ENCODE measurements around the gene ENAH.

The ENAH gene

DNA sequence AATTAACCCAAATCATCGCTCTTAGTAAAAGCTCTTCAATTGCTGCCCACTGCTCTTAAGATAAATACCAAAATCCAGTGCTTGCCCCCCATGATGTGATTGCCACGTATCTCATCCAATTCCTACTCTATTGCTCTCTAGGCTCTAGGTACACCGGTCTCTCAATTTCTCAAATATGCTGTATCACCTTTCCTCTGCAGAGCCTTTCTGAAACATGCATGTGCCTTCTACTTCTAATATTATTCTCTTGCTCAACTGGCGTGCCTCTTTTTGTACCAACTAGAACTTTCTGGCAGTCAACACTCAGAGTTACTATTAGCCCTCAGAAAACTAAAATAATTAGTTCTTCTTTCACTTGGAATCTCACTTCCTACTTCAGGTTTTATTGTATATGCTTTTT is 113.3 kb downstream of the ENAH start:
- in situ Hi-C loops (cut with MboI; ENCODE audit: low sequenced_read_pairs): no loop called here
- Histone ChIP-seq H3K36me3 (replicated peaks) (no peaks in the 10 kb centered on the region), H3K4me3 (no peak overlapping the region), H3K27me3 (ENCODE audit: low read depth) (no peaks in the 10 kb centered on the region), H3K4me1 (peaks cover 16% of the 10 kb centered on the region), H3K9me3 (no peaks in the 10 kb centered on the region)
- no peak for DNase-seq (ENCODE audit: low spot score in 2 of 2)

DNA sequence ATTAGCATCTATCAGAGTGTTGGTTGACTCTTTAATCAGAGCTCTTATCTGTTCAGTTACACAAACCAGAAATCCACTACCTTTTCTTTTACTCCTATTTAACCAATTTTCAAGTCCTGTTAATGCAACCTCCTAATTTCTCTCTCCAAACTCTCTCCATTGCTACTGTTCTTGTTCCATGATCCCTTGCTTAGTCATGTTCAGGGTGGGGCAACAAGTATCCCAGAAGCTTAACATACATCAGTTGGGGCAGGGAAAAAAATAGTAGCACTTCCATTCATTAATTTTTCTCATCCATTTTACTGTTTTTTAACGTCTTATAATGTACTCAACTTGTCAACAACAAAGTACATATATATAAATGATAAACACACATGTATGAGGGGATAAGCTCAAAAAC is 113.9 kb downstream of the ENAH start:
- H3K36me3 ChIP-seq (replicated peaks): no peaks in the 10 kb centered on the region
- H3K4me3 ChIP-seq: no peak overlapping the region
- H3K4me1 ChIP-seq: peaks cover 21% of the 10 kb centered on the region
- DNase-seq (ENCODE audit: low spot score in 2 of 2): no peak
- H3K27me3 ChIP-seq (ENCODE audit: low read depth): no peaks in the 10 kb centered on the region
- in situ Hi-C loops (cut with MboI; ENCODE audit: low sequenced_read_pairs): no loop called here
- no peaks in the 10 kb centered on the region for H3K9me3 ChIP-seq

- Histone ChIP-seq H3K4me1 (peaks cover 35% of the 10 kb centered on the region), H3K9me3 (no peaks in the 10 kb centered on the region), H3K36me3 (replicated peaks) (no peaks in the 10 kb centered on the region), H3K27me3 (ENCODE audit: low read depth) (no peaks in the 10 kb centered on the region), H3K4me3 (no peak overlapping the region)
- in situ Hi-C loops (cut with MboI; ENCODE audit: low sequenced_read_pairs): no loop called here
- DNase-seq (ENCODE audit: low spot score in 2 of 2): no peak
Measured at GRCh38 chr1:225537554-225538251, 115.2 kb downstream of the ENAH start.

DNA sequence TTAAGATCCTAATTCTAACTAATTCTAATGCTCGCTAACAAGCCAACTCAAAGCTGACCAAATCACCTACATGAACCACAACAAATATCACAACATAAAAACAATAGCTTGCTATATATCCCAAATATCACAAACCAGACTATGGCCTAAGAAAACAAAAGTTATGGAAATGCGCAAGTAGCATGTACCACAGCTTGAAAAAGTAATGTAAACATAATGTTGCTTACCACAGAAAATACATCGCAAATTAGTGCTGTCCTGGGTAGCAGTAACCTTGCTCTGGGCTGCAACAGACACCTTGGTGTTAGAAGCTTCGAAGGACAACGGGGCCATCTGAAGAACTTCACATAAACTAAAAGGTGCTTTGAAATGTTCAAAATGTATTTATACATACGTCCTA is 117.6 kb downstream of the ENAH start:
- Histone ChIP-seq H3K4me1 (peaks cover 41% of the 10 kb centered on the region), H3K4me3 (no peak overlapping the region), H3K36me3 (replicated peaks) (no peaks in the 10 kb centered on the region), H3K9me3 (no peaks in the 10 kb centered on the region), H3K27me3 (ENCODE audit: low read depth) (no peaks in the 10 kb centered on the region)
- DNase-seq (ENCODE audit: low spot score in 2 of 2): no peak
- in situ Hi-C loops (cut with MboI; ENCODE audit: low sequenced_read_pairs): no loop called here

DNA sequence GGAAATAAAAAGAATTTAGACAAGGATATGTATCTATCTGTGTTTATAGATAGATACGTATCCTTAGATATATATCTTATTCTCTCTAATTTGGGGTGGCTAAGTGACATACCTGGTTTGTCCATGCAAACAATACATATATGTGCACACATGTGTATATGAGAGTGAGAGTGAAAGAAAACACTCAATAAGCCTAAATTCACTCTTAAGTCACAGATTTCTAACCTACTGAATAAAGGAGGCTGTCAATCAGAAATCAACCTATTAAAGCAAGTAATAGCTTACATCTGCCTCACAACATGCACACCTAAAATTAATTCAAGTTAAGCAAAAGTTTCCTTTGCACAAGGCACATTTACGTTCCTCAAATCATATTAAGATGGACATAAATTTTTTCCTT is 118.2 kb downstream of the ENAH start:
- Histone ChIP-seq H3K9me3 (no peaks in the 10 kb centered on the region), H3K4me3 (no peak overlapping the region), H3K36me3 (replicated peaks) (0 out of 2 replicates have a peak, but pooled peaks cover 2% of the 10 kb centered on the region), H3K27me3 (ENCODE audit: low read depth) (no peaks in the 10 kb centered on the region), H3K4me1 (peaks cover 41% of the 10 kb centered on the region)
- in situ Hi-C loops (cut with MboI; ENCODE audit: low sequenced_read_pairs): no loop called here
- DNase-seq (ENCODE audit: low spot score in 2 of 2): no peak

DNA sequence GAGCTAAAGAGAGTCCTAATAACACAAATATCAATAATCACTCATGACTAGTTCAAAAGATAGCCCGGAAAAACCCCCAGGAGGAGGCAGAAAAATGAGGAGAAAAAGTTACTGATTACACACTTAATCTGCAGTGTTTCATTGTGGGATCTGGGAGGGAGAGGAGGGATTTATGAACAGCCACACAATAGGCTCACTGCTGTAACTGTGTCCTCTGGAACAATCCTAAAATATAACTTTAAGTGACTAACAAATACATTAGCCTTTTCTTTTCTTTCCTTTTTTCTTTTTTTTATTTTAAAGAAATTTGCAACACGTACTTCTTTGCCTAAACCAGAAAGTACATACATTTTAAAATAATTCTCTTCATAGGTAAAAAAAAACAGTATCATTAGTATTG is 118.8 kb downstream of the ENAH start:
- H3K4me3 ChIP-seq: no peak overlapping the region
- H3K4me1 ChIP-seq: peaks cover 41% of the 10 kb centered on the region
- DNase-seq (ENCODE audit: low spot score in 2 of 2): peak in 1 of 2 experiments; percentile 68
- peaks cover 4% of the 10 kb centered on the region; the same call in 1 of the 2 replicates for H3K36me3 ChIP-seq (replicated peaks)
- H3K27me3 ChIP-seq (ENCODE audit: low read depth): no peaks in the 10 kb centered on the region
- in situ Hi-C loops (cut with MboI; ENCODE audit: low sequenced_read_pairs): no loop called here
- H3K9me3 ChIP-seq: no peaks in the 10 kb centered on the region

GRCh38 chr1:225533238-225533637 is 119.7 kb downstream of the ENAH start:
- in situ Hi-C loops (cut with MboI; ENCODE audit: low sequenced_read_pairs): no loop called here
- Histone ChIP-seq H3K4me3 (no peak overlapping the region), H3K36me3 (replicated peaks) (peaks cover 4% of the 10 kb centered on the region; the same call in 1 of the 2 replicates), H3K27me3 (ENCODE audit: low read depth) (no peaks in the 10 kb centered on the region), H3K4me1 (peaks cover 41% of the 10 kb centered on the region), H3K9me3 (no peaks in the 10 kb centered on the region)
- peak in 1 of 2 experiments; percentile 38 for DNase-seq (ENCODE audit: low spot score in 2 of 2)

GRCh38 chr1:225532240-225532944 is 120.5 kb downstream of the ENAH start:
- in situ Hi-C loops (cut with MboI; ENCODE audit: low sequenced_read_pairs): no loop called here
- Histone ChIP-seq H3K9me3 (no peaks in the 10 kb centered on the region), H3K4me3 (no peak overlapping the region), H3K36me3 (replicated peaks) (peaks cover 4% of the 10 kb centered on the region; the same call in 1 of the 2 replicates), H3K4me1 (peaks cover 41% of the 10 kb centered on the region), H3K27me3 (ENCODE audit: low read depth) (no peaks in the 10 kb centered on the region)
- peak in 1 of 2 experiments; percentile 76 for DNase-seq (ENCODE audit: low spot score in 2 of 2)

DNA sequence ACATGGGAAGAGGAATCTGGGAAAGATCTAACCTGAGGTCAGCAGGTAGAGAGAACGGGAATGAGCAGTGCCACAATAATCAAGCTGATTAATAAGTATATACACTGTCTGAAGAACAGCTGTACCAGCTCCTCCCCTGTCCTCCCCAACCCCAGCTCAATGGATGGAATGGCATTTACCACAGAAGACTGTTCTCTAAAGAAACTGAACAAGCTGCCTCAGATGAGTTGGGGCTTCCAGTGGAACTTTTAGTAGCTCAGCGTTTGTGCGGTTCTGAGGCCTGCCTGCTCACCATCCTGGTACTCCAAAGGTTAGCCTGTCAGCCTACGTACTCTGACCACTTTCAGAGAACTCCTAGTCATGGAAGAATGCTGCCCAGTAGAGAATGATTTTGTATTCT is 123.2 kb downstream of the ENAH start:
- Histone ChIP-seq H3K4me1 (peaks cover 26% of the 10 kb centered on the region), H3K9me3 (no peaks in the 10 kb centered on the region), H3K4me3 (no peak overlapping the region), H3K36me3 (replicated peaks) (peaks cover 4% of the 10 kb centered on the region; the same call in 1 of the 2 replicates), H3K27me3 (ENCODE audit: low read depth) (no peaks in the 10 kb centered on the region)
- DNase-seq (ENCODE audit: low spot score in 2 of 2): no peak
- in situ Hi-C loops (cut with MboI; ENCODE audit: low sequenced_read_pairs): no loop called here

GRCh38 chr1:225527575-225527974 is 125.3 kb downstream of the ENAH start:
- Histone ChIP-seq H3K27me3 (ENCODE audit: low read depth) (no peaks in the 10 kb centered on the region), H3K4me1 (peaks cover 20% of the 10 kb centered on the region), H3K9me3 (no peaks in the 10 kb centered on the region), H3K36me3 (replicated peaks) (peaks cover 4% of the 10 kb centered on the region; the same call in 1 of the 2 replicates), H3K4me3 (no peak overlapping the region)
- in situ Hi-C loops (cut with MboI; ENCODE audit: low sequenced_read_pairs): no loop called here
- DNase-seq (ENCODE audit: low spot score in 2 of 2): no peak

DNA sequence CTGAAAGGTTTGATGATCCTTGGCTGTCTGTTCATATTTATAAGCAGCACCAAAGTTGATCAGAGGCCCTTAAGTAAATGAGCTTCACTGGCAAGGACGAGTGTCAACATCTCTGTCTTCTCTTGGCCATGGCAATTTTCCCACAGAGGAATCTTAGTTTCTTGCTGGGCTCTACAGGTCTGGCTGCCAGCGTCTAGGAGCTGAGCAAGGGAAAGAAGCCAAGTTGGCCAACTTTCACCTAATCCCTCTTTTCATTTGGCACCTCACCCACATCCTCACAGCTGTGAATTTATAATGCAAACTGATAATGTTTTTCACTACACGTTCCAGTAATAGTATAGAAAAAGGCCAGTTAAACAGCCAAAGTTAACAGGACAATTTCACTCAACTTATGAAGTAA is 126.0 kb downstream of the ENAH start:
- no peak for DNase-seq (ENCODE audit: low spot score in 2 of 2)
- in situ Hi-C loops (cut with MboI; ENCODE audit: low sequenced_read_pairs): no loop called here
- peaks cover 9% of the 10 kb centered on the region; the same call in 1 of the 2 replicates for H3K36me3 ChIP-seq (replicated peaks)

GRCh38 chr1:225525377-225525776 is 127.5 kb downstream of the ENAH start:
- Histone ChIP-seq H3K36me3 (replicated peaks) (peaks cover 9% of the 10 kb centered on the region; the same call in 1 of the 2 replicates), H3K9me3 (no peaks in the 10 kb centered on the region)

More for the DNA sequence above, 126.0 kb downstream of the ENAH start:
- H3K27me3 ChIP-seq (ENCODE audit: low read depth): no peaks in the 10 kb centered on the region
- peaks cover 19% of the 10 kb centered on the region for H3K4me1 ChIP-seq
- H3K9me3 ChIP-seq: no peaks in the 10 kb centered on the region
- H3K4me3 ChIP-seq: no peak overlapping the region

GRCh38 chr1:225524570-225524969 is 128.4 kb downstream of the ENAH start:
- in situ Hi-C loops (cut with MboI; ENCODE audit: low sequenced_read_pairs): no loop called here
- Histone ChIP-seq H3K4me1 (peaks cover 19% of the 10 kb centered on the region), H3K36me3 (replicated peaks) (peaks cover 5% of the 10 kb centered on the region; the same call in 1 of the 2 replicates), H3K9me3 (no peaks in the 10 kb centered on the region), H3K27me3 (ENCODE audit: low read depth) (no peaks in the 10 kb centered on the region), H3K4me3 (no peak overlapping the region)
- DNase-seq (ENCODE audit: low spot score in 2 of 2): no peak

More at GRCh38 chr1:225525377-225525776, 127.5 kb downstream of the ENAH start:
- Histone ChIP-seq H3K4me3 (no peak overlapping the region), H3K4me1 (peaks cover 19% of the 10 kb centered on the region), H3K27me3 (ENCODE audit: low read depth) (no peaks in the 10 kb centered on the region)
- DNase-seq (ENCODE audit: low spot score in 2 of 2): no peak
- in situ Hi-C loops (cut with MboI; ENCODE audit: low sequenced_read_pairs): no loop called here

DNA sequence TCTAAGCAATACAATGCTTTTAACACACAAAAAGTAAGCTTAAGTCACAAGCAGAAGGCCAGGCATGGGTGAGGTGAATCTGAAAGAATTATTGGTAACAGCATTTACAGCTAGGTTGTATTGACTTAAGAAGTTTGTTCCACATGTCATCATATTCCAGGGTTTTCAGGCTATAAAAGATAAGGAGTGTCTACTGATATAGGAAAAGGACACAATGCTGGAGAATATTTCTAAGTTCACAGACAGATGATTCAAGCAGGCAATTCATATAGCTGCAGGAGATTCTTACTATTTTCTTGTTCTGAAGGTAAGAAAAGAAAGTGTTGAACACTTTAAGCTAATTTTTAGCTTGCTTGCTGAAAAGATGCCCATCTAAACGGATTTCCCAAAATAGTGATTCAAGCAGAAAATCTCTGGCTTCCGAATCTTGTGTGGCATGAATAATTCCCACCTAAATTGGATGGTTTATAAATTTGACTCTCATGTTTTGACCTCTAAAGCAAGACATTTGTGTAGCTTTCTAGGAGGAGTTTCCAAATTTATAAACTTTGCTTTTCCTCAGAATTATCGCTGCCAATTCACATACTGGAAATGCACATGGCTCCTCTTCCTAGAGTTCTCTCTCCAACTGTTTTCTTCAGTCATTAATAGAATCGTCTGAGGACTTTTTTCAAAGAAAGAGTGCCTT is 129.5 kb downstream of the ENAH start:
- no peak overlapping the region for H3K4me3 ChIP-seq
- H3K9me3 ChIP-seq: no peaks in the 10 kb centered on the region
- H3K36me3 ChIP-seq (replicated peaks): peaks cover 14% of the 10 kb centered on the region
- no peak for DNase-seq (ENCODE audit: low spot score in 2 of 2)
- peaks cover 19% of the 10 kb centered on the region for H3K4me1 ChIP-seq
- no peaks in the 10 kb centered on the region for H3K27me3 ChIP-seq (ENCODE audit: low read depth)
- in situ Hi-C loops (cut with MboI; ENCODE audit: low sequenced_read_pairs): no loop called here

Measured in HAP-1 (cell line).